NCI-H226 (cell line): ENCODE data around the gene SEPTIN5.

Experiments used
- DNase-seq: peaks from one replicate; pipeline ENCODE4 v3.0.0-alpha.2; 2015

Gene SEPTIN5

GRCh38 chr22:19763458-19764298, 49.4 kb downstream of the SEPTIN5 start:
- no peak for DNase-seq

DNA sequence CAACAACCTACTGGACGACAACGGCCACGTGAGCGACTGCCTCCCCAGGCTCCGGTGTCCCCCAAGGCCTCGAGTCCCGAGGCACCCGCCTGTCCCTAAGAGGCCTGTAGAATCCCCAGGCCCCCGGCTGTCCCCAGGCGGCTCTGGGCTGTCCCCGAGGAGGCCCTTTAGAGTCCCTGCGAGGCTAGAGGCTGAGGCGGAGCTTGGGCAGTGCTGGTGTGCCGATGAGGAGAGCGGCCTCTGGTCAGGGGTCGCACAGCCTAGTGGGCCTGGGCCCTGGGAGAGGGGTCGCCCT, 49.9 kb downstream of the SEPTIN5 start:
- no peak for DNase-seq

DNA sequence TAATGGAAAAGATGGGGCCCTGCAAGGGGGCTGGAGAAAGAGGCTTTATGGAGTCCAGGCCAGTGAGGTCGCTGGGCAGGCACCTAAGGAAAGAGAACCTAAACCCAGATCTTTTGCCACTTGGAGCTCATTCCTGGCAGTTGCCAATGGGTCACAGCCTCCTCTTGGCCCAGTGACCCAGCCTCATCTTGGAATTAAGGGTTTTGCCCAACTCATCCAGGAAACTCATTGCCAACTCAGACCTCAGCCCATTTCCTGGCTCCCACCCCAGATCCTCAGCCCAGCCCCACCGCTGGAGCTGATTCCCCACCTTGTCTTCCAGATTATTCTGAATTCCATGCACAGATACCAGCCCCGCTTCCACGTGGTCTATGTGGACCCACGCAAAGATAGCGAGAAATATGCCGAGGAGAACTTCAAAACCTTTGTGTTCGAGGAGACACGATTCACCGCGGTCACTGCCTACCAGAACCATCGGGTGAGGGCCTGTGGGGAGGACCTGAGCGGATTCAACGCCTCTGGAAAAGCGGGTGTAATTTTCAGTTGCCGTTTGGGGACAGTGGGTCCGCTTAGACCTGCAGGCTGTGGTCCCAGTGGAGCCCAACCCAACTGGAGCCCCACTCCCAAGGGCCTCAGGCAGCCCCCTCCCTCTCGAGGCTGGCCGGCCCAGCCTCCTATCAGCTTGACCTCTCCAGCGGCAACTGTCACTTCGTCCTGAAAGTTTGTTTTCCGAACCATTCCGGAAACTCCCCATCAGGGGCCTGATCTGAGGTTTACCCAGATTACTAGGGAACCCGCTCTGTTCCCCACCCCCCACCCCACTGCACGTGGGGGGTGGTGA, 50.6 kb downstream of the SEPTIN5 start:
- no peak for DNase-seq

- DNase-seq: no peak
Observed at GRCh38 chr22:19765477-19766239, 51.4 kb downstream of the SEPTIN5 start.

GRCh38 chr22:19766240-19766510, 51.9 kb downstream of the SEPTIN5 start:
- no peak for DNase-seq

GRCh38 chr22:19766511-19767426, 52.5 kb downstream of the SEPTIN5 start:
- no peak for DNase-seq

DNA sequence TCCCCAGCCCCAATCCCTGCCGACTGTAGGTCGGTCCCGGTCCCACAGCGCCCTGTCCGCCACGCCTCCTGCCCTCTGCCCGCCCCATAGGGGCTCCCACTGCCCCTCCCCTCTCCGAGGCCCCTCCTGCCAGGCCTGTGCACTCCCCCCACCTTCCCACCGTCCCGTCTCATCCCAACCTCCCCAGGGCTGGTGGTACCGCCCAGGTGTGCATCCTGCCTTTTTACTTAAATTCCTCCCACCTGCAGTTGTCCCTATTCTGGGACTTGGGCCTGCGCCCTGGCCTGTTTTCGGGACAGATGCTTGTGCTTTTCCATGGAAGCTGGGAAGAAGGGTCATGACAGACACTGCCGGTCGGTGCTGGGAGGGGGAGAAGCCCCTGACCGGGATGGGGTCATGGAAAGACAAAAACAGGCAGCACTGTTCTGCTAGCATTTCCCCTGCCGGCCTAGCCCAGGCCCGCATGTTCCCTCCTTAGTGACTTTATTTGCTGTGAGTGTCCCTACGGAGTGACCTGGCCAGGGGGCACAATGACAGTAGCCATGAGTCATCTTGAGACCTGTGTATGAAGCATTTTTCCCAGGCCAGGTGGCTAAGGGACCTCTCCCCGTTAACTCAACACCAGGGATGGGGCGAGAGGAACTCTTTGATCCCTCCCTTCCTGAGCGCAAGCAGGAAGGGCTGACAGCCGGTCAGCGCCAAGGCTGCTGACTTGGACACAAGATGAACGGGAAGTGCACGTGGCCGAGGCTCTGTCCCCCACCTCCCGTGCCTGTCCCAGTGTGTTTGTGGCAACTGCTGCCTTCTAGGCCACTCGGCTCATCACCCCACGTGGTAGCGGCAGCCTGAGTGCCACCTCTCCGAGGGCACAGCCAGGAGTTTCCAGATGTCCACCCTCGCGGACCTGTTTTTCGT, 53.4 kb downstream of the SEPTIN5 start:
- no peak for DNase-seq

- DNase-seq: no peak
Observed at GRCh38 chr22:19769393-19769715, 55.1 kb downstream of the SEPTIN5 start.

DNA sequence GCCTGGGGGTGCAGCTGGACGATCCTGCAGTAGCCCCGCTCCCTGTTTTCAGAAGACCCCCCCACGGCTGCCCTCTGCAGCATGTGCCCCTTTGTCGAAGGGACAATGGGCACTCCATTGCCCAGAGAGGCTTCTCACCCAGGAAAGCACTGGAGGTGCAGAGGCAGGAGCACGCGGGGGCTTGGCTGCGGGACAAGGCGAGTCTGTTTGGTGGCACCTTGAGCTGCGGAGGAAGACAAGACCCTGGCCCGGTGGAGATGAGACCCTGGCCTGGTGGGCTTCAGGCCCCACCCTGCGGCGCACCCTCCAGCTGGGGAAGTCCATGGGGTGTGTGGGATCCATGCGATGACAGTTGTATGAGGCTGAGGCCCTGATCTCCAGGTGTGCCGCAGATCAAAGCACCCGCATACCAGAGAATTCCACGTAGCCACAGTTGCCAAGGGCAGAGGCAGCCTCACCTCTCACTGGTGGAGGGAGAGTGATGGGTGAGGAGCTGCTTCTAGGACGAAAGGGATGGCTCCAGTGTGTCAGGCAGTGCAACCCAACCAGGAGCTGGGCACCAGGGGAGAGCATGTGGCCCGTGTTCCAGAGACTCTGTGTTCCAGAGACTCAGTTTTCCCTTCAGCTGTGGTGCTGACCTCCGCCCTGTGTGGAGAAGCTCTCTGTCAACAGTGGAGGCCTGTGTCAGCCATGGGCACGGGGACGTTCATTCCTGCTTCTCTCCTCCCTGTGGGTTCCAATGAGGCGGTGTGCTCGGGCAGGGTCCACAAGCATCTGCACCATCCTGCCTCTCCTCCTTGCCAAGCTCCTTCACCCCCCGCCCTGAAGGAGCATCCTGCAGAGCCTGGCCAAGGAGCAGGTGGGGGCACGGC, 56.3 kb downstream of the SEPTIN5 start:
- DNase-seq: no peak

- DNase-seq: no peak
Observed at GRCh38 chr22:19772422-19772672, 58.0 kb downstream of the SEPTIN5 start.
